Right cardiac atrium (tissue), 5 donors: Measurements from ENCODE around the gene MEGF8. TPM values are rescaled to one million over a fixed set of nuclear protein-coding genes. Genes with fewer than 3 reads are reported as not detected.

Experiments
- ATAC-seq, 2 donors: fragments of 200-7000 bp; cut with Tn5 transposase; one replicate each; pipeline versions ENCODE4 v1.8.0 to v1.9.1; 2020; ENCODE audit warnings: moderate library complexity in 2 of 2, mild to moderate bottlenecking in 1 of 2
- DNase-seq, 3 donors: peaks; one replicate each; pipeline ENCODE4 v3.0.0-alpha.2; 2020
- H3K27ac ChIP-seq: one replicate; pipeline ENCODE4 v1.5.1; 2013; ENCODE audit warnings: mild to moderate bottlenecking, low read length, control low read depth, moderate library complexity
- H3K27me3 ChIP-seq: one replicate; pipeline ENCODE4 v1.6.1; 2013; ENCODE audit not compliant: control insufficient read depth, insufficient read depth
- H3K4me1 ChIP-seq: one replicate; pipeline ENCODE4 v1.6.1; 2013; ENCODE audit warnings: low read length; ENCODE audit not compliant: control insufficient read depth, insufficient read depth
- H3K4me3 ChIP-seq: one replicate; pipeline ENCODE4 v1.5.1; 2013; ENCODE audit warnings: low read length, control low read depth
- H3K9me3 ChIP-seq: one replicate; pipeline ENCODE4 v1.6.1; 2013; ENCODE audit warnings: low read length; ENCODE audit not compliant: control insufficient read depth
- WGBS: extraction: QIAGEN DNeasy Blood & Tissue Kit; methylation state at CpG from one replicate; pipeline ENCODE4 v1.1.7; 2013; 5-methylcytosine and 5-hydroxymethylcytosine counted together
- intact Hi-C, 4 donors: fragments of 100-400 bp; cut with DNase I; formaldehyde crosslinking; loops; one replicate each; pipeline versions ENCODE4 v1.11.0 to v1.14.0; 2022 to 2023
- polyA plus RNA-seq: library from polyadenylated mRNA; stranded (reverse); fragments of 200-250 nt; gene quantifications from one replicate; pipeline ENCODE4 v1.2.3, GENCODE V29; 2013
- total RNA-seq, 4 donors: library from RNA; stranded (reverse); fragmentation: NEBNext Ultra II Directional; extraction: Animal tissue kit (Norgen Biotek cat#: 25700); gene quantifications; one replicate each; pipeline ENCODE4 v1.2.1, GENCODE V29; 2021
- donor health status: healthy with polysubstance abuse.
- donor health status: DM: no; HTN: yes; CAD: no.
- donor health status: DM: no; HTN: no; CAD: no.
- donor health status: DM: no; HTN: yes; CAD: no; lungs with severe emphysema.
- donor health status: DM: yes; HTN: yes; CAD: no.

MEGF8 gene
- total and polyA plus RNA-seq, 5 donors: 28.6 to 36.3 (median 31.7) TPM

DNA sequence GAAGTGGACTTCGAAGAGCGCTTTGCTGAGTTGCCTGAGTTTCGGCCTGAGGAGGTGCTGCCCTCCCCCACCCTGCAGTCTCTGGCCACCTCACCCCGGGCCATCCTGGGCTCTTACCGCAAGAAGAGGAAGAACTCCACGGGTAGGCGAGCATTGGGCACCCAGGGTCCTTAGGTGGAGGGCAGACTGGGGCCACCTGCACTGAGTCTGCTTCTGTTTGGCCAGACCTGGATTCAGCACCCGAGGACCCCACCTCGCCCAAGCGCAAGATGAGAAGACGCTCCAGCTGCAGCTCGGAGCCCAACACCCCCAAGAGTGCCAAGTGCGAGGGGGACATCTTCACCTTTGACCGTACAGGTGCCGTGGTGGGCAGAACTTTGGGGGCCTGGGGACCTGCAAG lies 31.5 kb upstream of the MEGF8 start:
- Histone ChIP-seq H3K27me3 (no peaks in the 10 kb centered on the region), H3K27ac (no peak overlapping the region), H3K9me3 (no peaks in the 10 kb centered on the region), H3K4me1 (no peaks in the 10 kb centered on the region), H3K4me3 (no peak overlapping the region)
- intact Hi-C loops: no loop called here
- 91% methylated on average over 15 of the region's 15 CpGs for WGBS
- DNase-seq: peak in 1 of 3 donors; percentile 58
- ATAC-seq: no peak

- Histone ChIP-seq H3K4me1 (no peaks in the 10 kb centered on the region), H3K27ac (no peak overlapping the region), H3K27me3 (no peaks in the 10 kb centered on the region), H3K9me3 (no peaks in the 10 kb centered on the region), H3K4me3 (no peak overlapping the region)
- DNase-seq (peak in 2 of 3 donors; percentile 41 to 60), ATAC-seq (no peak)
- 76% methylated on average over 24 of the region's 24 CpGs for WGBS
- intact Hi-C loops: loop anchor here in 1 of 4 donors (5.0 kb wide), 1 partner anchor 47 kb away; no protein-coding TSS in a partner anchor
Observed at GRCh38 chr19:42294471-42295137, 30.8 kb upstream of the MEGF8 start.

DNA sequence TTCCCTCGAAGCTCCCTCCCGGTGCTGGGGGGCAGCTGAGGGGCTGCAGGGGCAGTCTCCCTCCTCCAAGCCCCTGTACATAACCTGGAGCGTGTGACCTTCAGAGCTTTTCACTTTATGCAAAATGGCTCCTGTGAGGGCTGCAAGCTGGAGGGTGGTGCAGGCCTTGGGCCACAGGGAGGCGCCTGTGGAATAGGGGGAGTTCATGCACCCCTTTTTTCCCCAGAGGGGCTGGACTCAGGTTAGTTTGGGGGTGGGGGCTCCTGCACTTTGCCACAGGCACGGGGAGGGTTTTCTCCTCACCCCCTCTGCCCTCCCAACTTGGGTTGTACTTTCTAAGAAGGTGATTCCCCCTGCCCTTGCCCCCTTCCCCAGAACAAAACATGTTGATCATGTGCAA lies 30.1 kb upstream of the MEGF8 start:
- ATAC-seq (no peak), DNase-seq (peak in 2 of 3 donors; percentile 11 to 30)
- intact Hi-C loops: loop anchor here in 1 of 4 donors (5.0 kb wide), 1 partner anchor 48 kb away; no protein-coding TSS in a partner anchor
- no peaks in the 10 kb centered on the region for H3K27me3 ChIP-seq
- H3K27ac ChIP-seq: no peak overlapping the region
- 67% methylated on average over 5 of the region's 5 CpGs for WGBS
- H3K4me3 ChIP-seq: no peak overlapping the region
- no peaks in the 10 kb centered on the region for H3K9me3 ChIP-seq
- H3K4me1 ChIP-seq: no peaks in the 10 kb centered on the region

GRCh38 chr19:42295831-42296525 lies 29.5 kb upstream of the MEGF8 start:
- no peak overlapping the region for H3K27ac ChIP-seq
- ATAC-seq (peak; percentile 71 to 73), DNase-seq (peak; percentile 74 to 94 (median 94))
- no peak overlapping the region for H3K4me3 ChIP-seq
- no peaks in the 10 kb centered on the region for H3K4me1 ChIP-seq
- WGBS: 79% methylated on average over 6 of the region's 6 CpGs
- intact Hi-C loops: loop anchor here in 1 of 4 donors (5.0 kb wide), 1 partner anchor 49 kb away; no protein-coding TSS in a partner anchor
- no peaks in the 10 kb centered on the region for H3K27me3 ChIP-seq
- no peaks in the 10 kb centered on the region for H3K9me3 ChIP-seq

DNA sequence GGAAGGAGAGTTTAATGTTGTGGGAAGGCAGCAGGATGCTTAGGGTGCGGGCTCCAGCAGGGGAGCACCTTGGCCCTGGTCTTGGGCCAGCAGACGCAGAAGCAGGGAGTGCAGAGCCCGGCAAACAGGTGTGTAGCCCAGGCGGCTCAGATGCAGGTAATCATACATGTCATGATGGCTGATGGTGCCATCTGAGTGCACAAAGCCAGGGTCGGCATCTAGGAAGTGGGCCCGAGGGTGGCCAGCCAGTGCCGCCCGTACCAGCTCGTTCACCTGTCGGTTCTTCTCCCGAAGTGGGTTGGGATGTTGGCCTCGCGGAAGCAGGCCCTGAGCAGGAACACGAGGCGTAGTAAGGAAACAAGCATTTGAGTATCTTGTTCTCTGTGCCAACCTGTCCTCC lies 28.4 kb upstream of the MEGF8 start:
- ATAC-seq (no peak), DNase-seq (peak in 1 of 3 donors; percentile 46)
- 90% methylated on average over 15 of the region's 15 CpGs for WGBS
- H3K27me3 ChIP-seq: no peaks in the 10 kb centered on the region
- intact Hi-C loops: loop anchor here in 1 of 4 donors (5.0 kb wide), 1 partner anchor 50 kb away; no protein-coding TSS in a partner anchor
- H3K4me1 ChIP-seq: no peaks in the 10 kb centered on the region
- H3K9me3 ChIP-seq: no peaks in the 10 kb centered on the region
- no peak overlapping the region for H3K4me3 ChIP-seq
- H3K27ac ChIP-seq: no peak overlapping the region

DNA sequence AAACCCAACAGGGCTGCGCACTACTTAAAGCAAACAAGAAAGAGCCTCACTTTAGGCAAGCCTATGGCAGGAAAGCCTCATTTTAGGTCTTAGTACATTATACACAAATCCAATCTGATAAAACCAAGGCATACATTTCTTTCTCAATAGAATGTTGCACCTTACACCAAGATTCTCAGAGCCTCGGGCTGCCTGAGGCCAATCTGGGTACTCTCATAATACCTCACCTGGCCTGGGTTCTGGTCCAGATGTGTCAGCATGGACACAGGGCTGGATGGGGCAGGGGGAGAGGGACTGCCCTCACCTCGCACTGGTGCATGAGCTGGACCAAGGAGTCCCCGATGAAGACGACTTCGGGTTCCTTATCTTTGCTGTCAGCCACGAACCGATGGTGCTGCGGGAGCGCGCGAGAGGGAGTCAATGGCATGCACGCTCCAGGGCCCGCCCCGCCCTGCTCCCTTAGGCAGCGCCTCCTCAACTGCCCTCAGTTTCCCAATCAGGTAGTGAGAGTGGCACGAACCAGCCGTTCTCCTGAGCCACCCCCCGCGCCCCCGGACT lies 23.7 kb upstream of the MEGF8 start, which contains the start of gene PRR19:
Gene PRR19 (plus strand): TSS at position 487 of the 558 bp plus-strand sequence. CDS start 7,453 bp downstream, outside the sequence.
- intact Hi-C loops: no loop called here
- ATAC-seq: peak; percentile 33
- Histone ChIP-seq H3K4me1 (no peaks in the 10 kb centered on the region), H3K27me3 (no peaks in the 10 kb centered on the region), H3K9me3 (no peaks in the 10 kb centered on the region), H3K27ac (no peak within 1 kb of the TSS), H3K4me3 (peak within 1 kb of the TSS; percentile 18)
- WGBS: 8% methylated on average over 21 of the region's 21 CpGs
- DNase-seq: no peak

- no peaks in the 10 kb centered on the region for H3K27me3 ChIP-seq
- WGBS: 71% methylated on average over 11 of the region's 11 CpGs
- intact Hi-C loops: no loop called here
- DNase-seq (no peak), ATAC-seq (no peak)
- H3K9me3 ChIP-seq: no peaks in the 10 kb centered on the region
- H3K4me3 ChIP-seq: no peak overlapping the region
- no peak overlapping the region for H3K27ac ChIP-seq
- H3K4me1 ChIP-seq: no peaks in the 10 kb centered on the region
Observed at GRCh38 chr19:42303101-42303464, 22.4 kb upstream of the MEGF8 start.

DNA sequence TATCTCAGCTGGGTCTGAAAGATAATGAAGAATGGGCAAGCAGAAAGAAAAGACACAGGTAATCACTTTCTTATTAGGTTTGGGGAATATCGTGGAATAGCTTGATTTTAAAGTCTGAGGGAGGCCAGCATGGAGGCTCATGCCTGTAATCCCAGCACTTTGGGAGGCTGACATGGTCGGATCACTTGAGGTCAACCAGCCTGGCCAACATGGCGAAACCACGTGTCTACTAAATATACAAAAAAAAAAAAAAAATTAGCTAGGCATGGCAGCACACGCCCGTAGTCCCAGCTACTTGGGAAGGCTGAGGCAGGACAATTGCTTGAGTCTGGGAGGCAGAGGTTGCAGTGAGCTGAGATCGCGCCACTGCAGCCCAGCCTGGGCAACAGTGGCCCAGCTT lies 21.6 kb upstream of the MEGF8 start:
- intact Hi-C loops: no loop called here
- Histone ChIP-seq H3K27me3 (no peaks in the 10 kb centered on the region), H3K4me1 (no peaks in the 10 kb centered on the region), H3K27ac (no peak overlapping the region), H3K9me3 (no peaks in the 10 kb centered on the region), H3K4me3 (no peak overlapping the region)
- 90% methylated on average over 8 of the region's 8 CpGs for WGBS
- no peak for ATAC-seq
- peak in 1 of 3 donors; percentile 13 for DNase-seq

GRCh38 chr19:42306646-42307045 lies 18.8 kb upstream of the MEGF8 start:
- intact Hi-C loops: no loop called here
- DNase-seq (peak in 1 of 3 donors; percentile 28), ATAC-seq (no peak)
- H3K27ac ChIP-seq: no peak overlapping the region
- WGBS: 90% methylated on average over 22 of the region's 22 CpGs
- H3K27me3 ChIP-seq: no peaks in the 10 kb centered on the region
- no peaks in the 10 kb centered on the region for H3K9me3 ChIP-seq
- no peak overlapping the region for H3K4me3 ChIP-seq
- H3K4me1 ChIP-seq: no peaks in the 10 kb centered on the region

GRCh38 chr19:42309686-42310085 lies 15.7 kb upstream of the MEGF8 start:
- DNase-seq (no peak), ATAC-seq (no peak)
- Histone ChIP-seq H3K27me3 (no peaks in the 10 kb centered on the region), H3K27ac (no peak overlapping the region), H3K4me1 (peaks cover 2% of the 10 kb centered on the region), H3K9me3 (no peaks in the 10 kb centered on the region), H3K4me3 (no peak overlapping the region)
- 90% methylated on average over 14 of the region's 14 CpGs for WGBS
- intact Hi-C loops: no loop called here

- peaks cover 2% of the 10 kb centered on the region for H3K4me1 ChIP-seq
- H3K9me3 ChIP-seq: no peaks in the 10 kb centered on the region
- intact Hi-C loops: no loop called here
- DNase-seq (peak in 1 of 3 donors; percentile 4), ATAC-seq (no peak)
- no peak overlapping the region for H3K4me3 ChIP-seq
- 61% methylated on average over 2 of the region's 2 CpGs for WGBS
- H3K27me3 ChIP-seq: no peaks in the 10 kb centered on the region
- H3K27ac ChIP-seq: no peak overlapping the region
Observed at GRCh38 chr19:42311657-42312056, 13.8 kb upstream of the MEGF8 start.
